SH-SY5Y (cell line): ENCODE data around the gene NUDT1.

Experiments used
- GATA2 ChIP-seq: IDR thresholded peaks from 2 replicates; pipeline ENCODE4 v1.6.1; 2011; ENCODE audit warnings: mild to moderate bottlenecking, low read depth, low read length
- GATA3 ChIP-seq: IDR thresholded peaks from 2 replicates; pipeline ENCODE4 v1.6.1; 2011; ENCODE audit warnings: low read depth, mild to moderate bottlenecking, low read length, moderate library complexity

DNA sequence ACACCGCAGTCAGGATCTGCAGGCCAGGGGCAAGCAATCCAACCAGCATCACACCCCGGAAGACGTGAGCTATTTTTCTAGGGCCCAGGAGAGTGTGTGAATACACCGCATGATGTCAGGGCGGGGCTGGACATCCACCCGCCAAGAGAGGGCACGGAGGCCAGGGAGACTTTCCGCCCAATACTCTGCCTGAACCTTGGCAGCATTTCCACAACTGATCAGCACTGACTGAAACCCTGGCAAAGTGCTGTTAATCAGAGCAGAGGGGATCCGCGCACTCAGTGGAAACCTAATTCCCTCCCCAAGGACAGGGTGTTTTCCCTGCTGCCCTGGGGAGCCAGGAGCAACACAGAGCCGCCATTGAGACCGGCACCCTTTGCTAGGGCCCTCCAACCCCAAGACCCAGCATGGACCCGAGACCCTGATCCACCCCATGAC lies 17.5 kb upstream of the NUDT1 start:
- TF ChIP-seq GATA2, result no peak
- no peak for TF ChIP-seq GATA3
